T-helper 1 cell (primary cell): ENCODE measurements around the gene PRMT3.
"Not testable (repeated sequence)": the region's sequence is repeated elsewhere in the genome, so short reads cannot be mapped to it uniquely, and the experiment has no call there.

Experiments
- DNase-seq, 5 donors: peaks; one replicate each; pipeline ENCODE4 v3.0.0-alpha.2; 2012 to 2020

The PRMT3 gene

GRCh38 chr11:20518323-20518834 lies 130.9 kb downstream of the PRMT3 start:
- no peak for DNase-seq

- no peak for DNase-seq
Measured at GRCh38 chr11:20522536-20522935, 135.0 kb downstream of the PRMT3 start.

GRCh38 chr11:20529757-20530156 lies 142.2 kb downstream of the PRMT3 start:
- DNase-seq, result no peak

GRCh38 chr11:20530942-20531703 lies 143.6 kb downstream of the PRMT3 start:
- no peak for DNase-seq

GRCh38 chr11:20535271-20535881 lies 147.9 kb downstream of the PRMT3 start:
- DNase-seq, result no peak

GRCh38 chr11:20536365-20536764 lies 148.8 kb downstream of the PRMT3 start:
- no peak for DNase-seq

GRCh38 chr11:20536784-20537183 lies 149.3 kb downstream of the PRMT3 start:
- DNase-seq, result no peak

- DNase-seq, result no peak
Measured at GRCh38 chr11:20541503-20541902, 154.0 kb downstream of the PRMT3 start.

- no peak for DNase-seq
Measured at GRCh38 chr11:20544603-20545237, 157.2 kb downstream of the PRMT3 start.

GRCh38 chr11:20547411-20547810 lies 159.9 kb downstream of the PRMT3 start:
- DNase-seq, result no peak

- no peak for DNase-seq
Measured at GRCh38 chr11:20551096-20551495, 163.6 kb downstream of the PRMT3 start.

GRCh38 chr11:20555783-20556182 lies 168.3 kb downstream of the PRMT3 start:
- no peak for DNase-seq

GRCh38 chr11:20556396-20556795 lies 168.9 kb downstream of the PRMT3 start:
- not testable (repeated sequence) for DNase-seq

- no peak for DNase-seq
Measured at GRCh38 chr11:20558741-20559140, 171.2 kb downstream of the PRMT3 start.
